HL-60 (cell line): Measurements from ENCODE around the gene PRG2.
A peak's percentile ranks its signal among the peaks of the same experiment; 100 is the strongest.

ENCODE experiments used
- DNase-seq, 2 experiments: peaks; one replicate each; pipeline ENCODE4 v3.0.0-alpha.2; 2010 to 2020; ENCODE audit warnings: low read depth in 1 of 2, low spot score in 1 of 2
- H3K27ac ChIP-seq: fragments of 250-450 bp; sonication (Bioruptor Pico); replicated peaks from 2 replicates; pipeline ENCODE4 v1.5.1; 2020; ENCODE audit warnings: mild to moderate bottlenecking, moderate library complexity
- H3K27me3 ChIP-seq: fragments of 250-450 bp; sonication (Bioruptor Pico); 2 replicates; pipeline ENCODE4 v1.5.1; 2021; ENCODE audit warnings: mild to moderate bottlenecking, moderate library complexity; ENCODE audit not compliant: insufficient read depth, poor library complexity, severe bottlenecking
- H3K4me3 ChIP-seq: replicated peaks from 2 replicates; pipeline ENCODE4 v1.5.1; 2011; ENCODE audit warnings: mild to moderate bottlenecking, control low read depth, low read length; ENCODE audit not compliant: insufficient read depth
- GABPA ChIP-seq: IDR thresholded peaks from 2 replicates; pipeline ENCODE4 v1.6.1; 2012; ENCODE audit warnings: low read depth
- POLR2AphosphoS5 ChIP-seq: IDR thresholded peaks from 2 replicates; pipeline ENCODE4 v1.6.1; 2012; ENCODE audit warnings: low read depth
- SPI1 ChIP-seq: IDR thresholded peaks from 2 replicates; pipeline ENCODE4 v1.6.1; 2012; ENCODE audit warnings: low read depth, mild to moderate bottlenecking, borderline replicate concordance
- TF ChIP-seq, protein P1 (sequence below): IDR thresholded peaks from 2 replicates; pipeline ENCODE4 v1.6.1; 2012; ENCODE audit warnings: low read depth; ENCODE audit not compliant: insufficient replicate concordance
- TF ChIP-seq, protein P2 (sequence below): IDR thresholded peaks from one replicate; pipeline ENCODE4 v1.5.1; 2011; ENCODE audit warnings: low read length, control low read depth, inconsistent platforms; ENCODE audit not compliant: insufficient read depth

PRG2 gene

GRCh38 chr11:57430952-57431351, 40.5 kb upstream of the PRG2 start:
- Histone ChIP-seq H3K4me3 (no peak overlapping the region), H3K27me3 (no peaks in the 10 kb centered on the region), H3K27ac (no peak overlapping the region)
- TF ChIP-seq, protein P1, sequence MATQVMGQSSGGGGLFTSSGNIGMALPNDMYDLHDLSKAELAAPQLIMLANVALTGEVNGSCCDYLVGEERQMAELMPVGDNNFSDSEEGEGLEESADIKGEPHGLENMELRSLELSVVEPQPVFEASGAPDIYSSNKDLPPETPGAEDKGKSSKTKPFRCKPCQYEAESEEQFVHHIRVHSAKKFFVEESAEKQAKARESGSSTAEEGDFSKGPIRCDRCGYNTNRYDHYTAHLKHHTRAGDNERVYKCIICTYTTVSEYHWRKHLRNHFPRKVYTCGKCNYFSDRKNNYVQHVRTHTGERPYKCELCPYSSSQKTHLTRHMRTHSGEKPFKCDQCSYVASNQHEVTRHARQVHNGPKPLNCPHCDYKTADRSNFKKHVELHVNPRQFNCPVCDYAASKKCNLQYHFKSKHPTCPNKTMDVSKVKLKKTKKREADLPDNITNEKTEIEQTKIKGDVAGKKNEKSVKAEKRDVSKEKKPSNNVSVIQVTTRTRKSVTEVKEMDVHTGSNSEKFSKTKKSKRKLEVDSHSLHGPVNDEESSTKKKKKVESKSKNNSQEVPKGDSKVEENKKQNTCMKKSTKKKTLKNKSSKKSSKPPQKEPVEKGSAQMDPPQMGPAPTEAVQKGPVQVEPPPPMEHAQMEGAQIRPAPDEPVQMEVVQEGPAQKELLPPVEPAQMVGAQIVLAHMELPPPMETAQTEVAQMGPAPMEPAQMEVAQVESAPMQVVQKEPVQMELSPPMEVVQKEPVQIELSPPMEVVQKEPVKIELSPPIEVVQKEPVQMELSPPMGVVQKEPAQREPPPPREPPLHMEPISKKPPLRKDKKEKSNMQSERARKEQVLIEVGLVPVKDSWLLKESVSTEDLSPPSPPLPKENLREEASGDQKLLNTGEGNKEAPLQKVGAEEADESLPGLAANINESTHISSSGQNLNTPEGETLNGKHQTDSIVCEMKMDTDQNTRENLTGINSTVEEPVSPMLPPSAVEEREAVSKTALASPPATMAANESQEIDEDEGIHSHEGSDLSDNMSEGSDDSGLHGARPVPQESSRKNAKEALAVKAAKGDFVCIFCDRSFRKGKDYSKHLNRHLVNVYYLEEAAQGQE: no peak
- no peak for DNase-seq

DNA sequence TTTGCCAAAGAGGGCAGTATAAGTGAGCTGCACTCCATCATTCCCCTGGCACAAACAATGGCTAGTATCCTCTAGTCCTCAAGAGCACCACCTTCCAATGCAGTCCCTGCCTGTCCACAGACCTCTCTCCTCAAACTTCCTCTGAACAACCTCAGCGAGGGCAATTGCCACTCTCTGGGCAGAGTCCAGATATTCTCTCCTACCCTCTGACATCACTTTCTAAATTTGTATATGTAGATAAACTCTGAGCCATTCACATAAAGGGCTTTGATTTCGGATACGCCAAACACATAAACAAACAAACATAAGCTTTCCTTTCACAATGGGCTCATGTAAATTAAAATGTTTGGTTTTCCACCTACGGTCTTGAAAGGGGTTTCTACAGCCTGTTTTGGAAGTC, 39.5 kb upstream of the PRG2 start:
- Histone ChIP-seq H3K27ac (no peak overlapping the region), H3K4me3 (no peak overlapping the region), H3K27me3 (no peaks in the 10 kb centered on the region)
- TF ChIP-seq POLR2AphosphoS5 (no peak), SPI1 (no peak)
- DNase-seq: no peak

DNA sequence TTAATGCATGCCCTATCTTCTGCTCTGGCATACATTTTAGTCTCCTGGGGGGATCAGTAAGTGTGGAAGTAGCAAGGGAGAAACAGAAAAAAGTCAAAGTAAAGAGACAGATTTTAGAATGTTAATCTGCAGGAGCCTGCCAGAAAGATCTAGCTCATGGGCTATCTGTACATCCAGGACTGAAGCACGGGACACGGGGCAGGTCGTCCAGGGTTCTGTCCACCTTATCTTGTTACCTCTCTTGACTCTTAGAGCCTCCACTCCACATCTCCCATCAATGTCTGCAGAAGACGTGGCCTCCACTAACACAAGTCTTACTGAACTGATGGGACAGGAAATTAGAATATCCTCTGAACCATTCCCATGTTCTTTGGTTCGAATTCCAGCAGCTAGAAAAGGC, 38.2 kb upstream of the PRG2 start:
- TF ChIP-seq POLR2AphosphoS5 (no peak), SPI1 (no peak), GABPA (no peak)
- TF ChIP-seq, protein P2, sequence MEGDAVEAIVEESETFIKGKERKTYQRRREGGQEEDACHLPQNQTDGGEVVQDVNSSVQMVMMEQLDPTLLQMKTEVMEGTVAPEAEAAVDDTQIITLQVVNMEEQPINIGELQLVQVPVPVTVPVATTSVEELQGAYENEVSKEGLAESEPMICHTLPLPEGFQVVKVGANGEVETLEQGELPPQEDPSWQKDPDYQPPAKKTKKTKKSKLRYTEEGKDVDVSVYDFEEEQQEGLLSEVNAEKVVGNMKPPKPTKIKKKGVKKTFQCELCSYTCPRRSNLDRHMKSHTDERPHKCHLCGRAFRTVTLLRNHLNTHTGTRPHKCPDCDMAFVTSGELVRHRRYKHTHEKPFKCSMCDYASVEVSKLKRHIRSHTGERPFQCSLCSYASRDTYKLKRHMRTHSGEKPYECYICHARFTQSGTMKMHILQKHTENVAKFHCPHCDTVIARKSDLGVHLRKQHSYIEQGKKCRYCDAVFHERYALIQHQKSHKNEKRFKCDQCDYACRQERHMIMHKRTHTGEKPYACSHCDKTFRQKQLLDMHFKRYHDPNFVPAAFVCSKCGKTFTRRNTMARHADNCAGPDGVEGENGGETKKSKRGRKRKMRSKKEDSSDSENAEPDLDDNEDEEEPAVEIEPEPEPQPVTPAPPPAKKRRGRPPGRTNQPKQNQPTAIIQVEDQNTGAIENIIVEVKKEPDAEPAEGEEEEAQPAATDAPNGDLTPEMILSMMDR: no peak
- TF ChIP-seq, protein P1: no peak
- Histone ChIP-seq H3K4me3 (no peak overlapping the region), H3K27ac (no peak overlapping the region), H3K27me3 (no peaks in the 10 kb centered on the region)
- DNase-seq: no peak

GRCh38 chr11:57427727-57428082, 37.3 kb upstream of the PRG2 start:
- DNase-seq: no peak
- TF ChIP-seq, protein P1: no peak
- TF ChIP-seq GABPA: no peak
- TF ChIP-seq, protein P2: no peak
- TF ChIP-seq SPI1: no peak
- no peak for TF ChIP-seq POLR2AphosphoS5
- Histone ChIP-seq H3K27ac (peak overlapping the region; percentile 96), H3K27me3 (no peaks in the 10 kb centered on the region), H3K4me3 (no peak overlapping the region)
